Naive thymus-derived CD4-positive, alpha-beta T cell (primary cell): ENCODE data around the gene BRSK2. TPM values are rescaled to one million over a fixed set of nuclear protein-coding genes. Genes with fewer than 3 reads are reported as not detected.
"Not testable (repeated sequence)": the region's sequence is repeated elsewhere in the genome, so short reads cannot be mapped to it uniquely, and the experiment has no call there.

Experiments
- ATAC-seq: fragments of 150-1000 bp; cut with Tn5 transposase; 2 replicates; pipeline ENCODE4 v1.10.0; 2021; ENCODE audit warnings: mild to moderate bottlenecking, moderate library complexity
- CTCF ChIA-PET: fragments of 350-600 bp; sonication (Branson Sonifier 250); formaldehyde crosslinking; loops from one replicate; lab custom pipeline; 2021; ENCODE audit warnings: antibody characterized with exemption; lab: Charles Lee
- POLR2A ChIA-PET: fragments of 350-600 bp; sonication (Branson Sonifier 250); formaldehyde crosslinking; loops from one replicate; lab custom pipeline; 2021; ENCODE audit warnings: antibody characterized with exemption, inconsistent platforms; lab: Charles Lee
- DNase-seq, 9 donors: peaks; one replicate each; pipeline versions ENCODE4 v3.0.0 to v3.0.0-alpha.2; 2020 to 2022; ENCODE audit warnings: mixed read lengths in 1 of 9
- H3K27ac ChIP-seq: one replicate; pipeline ENCODE4 v1.7.0; 2013; ENCODE audit warnings: mild to moderate bottlenecking, low read depth, low read length, moderate library complexity
- H3K27me3 ChIP-seq, 2 donors: one replicate each; pipeline ENCODE4 v1.7.0; 2013; ENCODE audit warnings: low read length in 2 of 2, mild to moderate bottlenecking in 2 of 2, moderate library complexity in 2 of 2; ENCODE audit not compliant: control insufficient read depth in 2 of 2, insufficient read depth in 2 of 2
- H3K36me3 ChIP-seq, 3 experiments: 1 replicate in 2 of 3; 2 replicates in 1 of 3; pipeline ENCODE4 v1.7.0; 2013; ENCODE audit warnings: low read length in 3 of 3, mild to moderate bottlenecking in 3 of 3, moderate library complexity in 1 of 3; ENCODE audit not compliant: insufficient read depth in 3 of 3, control insufficient read depth in 2 of 3
- H3K4me1 ChIP-seq, 2 donors: one replicate each; pipeline ENCODE4 v1.7.0; 2013; ENCODE audit warnings: low read length in 2 of 2, mild to moderate bottlenecking in 2 of 2, moderate library complexity in 1 of 2; ENCODE audit not compliant: control insufficient read depth in 2 of 2, insufficient read depth in 2 of 2
- H3K4me3 ChIP-seq: 2 replicates; pipeline ENCODE4 v1.7.0; 2013; ENCODE audit warnings: mild to moderate bottlenecking, low read length
- H3K9me3 ChIP-seq, 3 experiments: 1 replicate in 2 of 3; 2 replicates in 1 of 3; pipeline ENCODE4 v1.7.0; 2013; ENCODE audit warnings: low read length in 3 of 3; ENCODE audit not compliant: control insufficient read depth in 2 of 3
- H3K27ac Mint-ChIP-seq, 9 donors: one replicate each; pipeline ENCODE4 v1.8.0; 2020 to 2022; ENCODE audit warnings: mixed read lengths in 9 of 9, mild to moderate bottlenecking in 8 of 9, moderate library complexity in 5 of 9, inconsistent platforms in 2 of 9
- H3K27me3 Mint-ChIP-seq, 5 donors: one replicate each; pipeline ENCODE4 v1.8.0; 2021 to 2022; ENCODE audit warnings: mixed read lengths in 5 of 5, mild to moderate bottlenecking in 1 of 5
- H3K36me3 Mint-ChIP-seq, 5 donors: one replicate each; pipeline ENCODE4 v1.8.0; 2020 to 2022; ENCODE audit warnings: mixed read lengths in 5 of 5, mild to moderate bottlenecking in 3 of 5, inconsistent platforms in 1 of 5
- H3K4me1 Mint-ChIP-seq, 7 donors: one replicate each; pipeline ENCODE4 v1.8.0; 2020 to 2022; ENCODE audit warnings: mixed read lengths in 7 of 7, mild to moderate bottlenecking in 3 of 7, inconsistent platforms in 1 of 7
- H3K4me3 Mint-ChIP-seq, 10 donors: one replicate each; pipeline ENCODE4 v1.8.0; 2020 to 2022; ENCODE audit warnings: mild to moderate bottlenecking in 10 of 10, mixed read lengths in 10 of 10, moderate library complexity in 6 of 10, inconsistent platforms in 2 of 10
- H3K9me3 Mint-ChIP-seq, 11 donors: one replicate each; pipeline ENCODE4 v1.8.0; 2020 to 2022; ENCODE audit warnings: mixed read lengths in 11 of 11, mild to moderate bottlenecking in 4 of 11, inconsistent platforms in 1 of 11, moderate library complexity in 1 of 11
- intact Hi-C, 2 donors: fragments of 100-400 bp; cut with micrococcal nuclease; formaldehyde crosslinking; loops; one replicate each; pipeline ENCODE4 v1.15.1; 2023
- polyA plus RNA-seq, 2 donors: library from polyadenylated mRNA; unstranded; fragments of 300-500 nt; fragmentation: Illumina TruSeq; gene quantifications; one replicate each; pipeline ENCODE4 v1.2.3, GENCODE V29; 2021
- total RNA-seq, 6 experiments: library from RNA in 5 of 6; stranded (reverse) in 5 of 6; gene quantifications; 1 replicate in 5 of 6; 2 replicates in 1 of 6; pipeline ENCODE4 v1.2.3 and lab custom pipeline; 2021 to 2026

BRSK2 gene
- under 1 TPM in 3 of 5 experiments, not detected in 2; 0.27 to 0.51 (median 0.30) TPM for total RNA-seq
- not detected for polyA plus RNA-seq
- total RNA-seq (lab: John Stamatoyannopoulos, UW) = 0.54 reads per million

DNA sequence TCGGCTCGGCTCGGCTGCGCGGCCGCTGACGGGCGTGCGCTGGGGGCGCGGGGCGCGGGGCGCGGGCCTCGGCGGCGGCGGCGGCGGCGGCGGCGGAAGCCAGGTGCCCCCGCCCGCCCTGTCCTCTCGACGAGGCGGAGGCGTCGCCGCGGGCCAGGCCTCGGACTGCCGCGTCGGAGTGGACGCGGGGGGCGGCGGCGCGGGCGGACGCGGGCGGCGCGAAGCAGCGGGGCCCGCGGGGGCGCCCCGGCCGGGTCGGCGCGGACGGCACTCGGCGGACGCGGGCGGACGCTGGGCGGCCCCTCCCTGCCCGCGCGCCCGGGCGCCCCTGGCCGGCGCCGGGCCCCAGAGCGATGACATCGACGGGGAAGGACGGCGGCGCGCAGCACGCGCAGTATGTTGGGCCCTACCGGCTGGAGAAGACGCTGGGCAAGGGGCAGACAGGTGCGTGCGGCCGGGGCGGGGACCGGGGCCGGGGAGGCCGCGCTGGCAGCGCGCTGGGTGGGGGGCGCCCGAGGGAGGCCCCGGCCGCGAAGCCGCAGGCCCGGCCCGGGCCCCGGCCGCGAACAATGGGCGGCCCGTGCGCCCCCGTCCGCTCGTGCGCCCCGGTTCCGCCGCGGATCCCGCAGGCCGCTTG lies at the start of gene BRSK2:
Gene BRSK2, plus strand, starts transcription at position 3 of the 637 bp plus-strand sequence. Its CDS starts 351 bp downstream, at position 354.
- Mint-ChIP-seq H3K4me3 (peak within 1 kb of the TSS; percentile 62 to 86 (median 76)), H3K27me3 (peaks cover 23 to 55% (median 26%) of the 10 kb centered on the region in 5 donors), H3K27ac (peak within 1 kb of the TSS in 3 of 9 donors; percentile 19 to 76 (median 55)), H3K36me3 (no peaks in the 10 kb centered on the region), H3K4me1 (peaks cover 0 to 15% (median 10%) of the 10 kb centered on the region in 7 donors), H3K9me3 (peaks cover 0 to 2% (median 0%) of the 10 kb centered on the region in 11 donors)
- ChIA-PET CTCF (no interaction called here), POLR2A (interaction anchor here (0.7 to 1.0 kb wide), 3 partner anchors 23 to 127 kb away, joined by 3 read pairs; no protein-coding TSS in a partner anchor)
- H3K9me3 ChIP-seq = no peaks in the 10 kb centered on the region
- no peaks in the 10 kb centered on the region for H3K36me3 ChIP-seq
- intact Hi-C loops = loop anchor here (1.0 to 10.0 kb wide), 8 partner anchors 53 to 545 kb away; partner anchors contain the start of genes TOLLIP (in 2 of the 2), CHID1 (in 1 of the 2), DUSP8 (in 1 of the 2) and POLR2L (in 1 of the 2)
- no peaks in the 10 kb centered on the region for H3K27me3 ChIP-seq
- H3K4me1 ChIP-seq = peaks cover 7 to 8% of the 10 kb centered on the region in 2 donors
- ATAC-seq (no peak), DNase-seq (no peak)
- peak within 1 kb of the TSS; percentile 64 for H3K4me3 ChIP-seq
- peak within 1 kb of the TSS; percentile 60 for H3K27ac ChIP-seq

DNA sequence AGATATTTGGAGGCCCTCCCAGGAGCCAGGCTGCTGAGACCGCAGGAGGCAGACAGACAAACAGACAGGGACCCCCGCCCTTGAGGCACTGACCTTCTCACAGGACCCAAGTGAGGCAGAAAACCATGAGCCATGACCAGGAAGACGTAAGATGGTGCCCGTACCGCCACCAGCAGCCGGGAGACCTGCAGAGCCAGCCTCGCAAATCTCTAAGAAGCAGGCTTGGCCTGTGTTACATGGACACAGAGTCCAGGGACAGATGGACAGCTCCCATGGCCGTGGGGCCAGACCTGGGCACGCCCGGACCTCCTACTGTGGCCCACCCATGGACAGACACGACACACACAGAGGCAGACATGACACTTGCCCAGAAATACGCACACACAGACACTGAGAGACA lies 49.6 kb upstream of the BRSK2 start:
- Histone ChIP-seq H3K4me3 (no peak overlapping the region), H3K27ac (no peak overlapping the region), H3K36me3 (no peaks in the 10 kb centered on the region), H3K9me3 (peaks cover 0 to 13% (median 0%) of the 10 kb centered on the region in 3 experiments), H3K27me3 (no peaks in the 10 kb centered on the region), H3K4me1 (peaks cover 8 to 9% of the 10 kb centered on the region in 2 donors)
- Mint-ChIP-seq H3K27ac (no peak overlapping the region), H3K4me1 (peaks cover 11 to 22% (median 13%) of the 10 kb centered on the region in 7 donors), H3K36me3 (peaks cover 0 to 5% (median 3%) of the 10 kb centered on the region in 5 donors), H3K27me3 (peaks cover 0 to 15% (median 0%) of the 10 kb centered on the region in 5 donors), H3K9me3 (peaks cover 0 to 10% (median 5%) of the 10 kb centered on the region in 11 donors), H3K4me3 (no peak overlapping the region)
- intact Hi-C loops = no loop called here
- DNase-seq (no peak), ATAC-seq (no peak)
- ChIA-PET POLR2A (no interaction called here), CTCF (no interaction called here)

DNA sequence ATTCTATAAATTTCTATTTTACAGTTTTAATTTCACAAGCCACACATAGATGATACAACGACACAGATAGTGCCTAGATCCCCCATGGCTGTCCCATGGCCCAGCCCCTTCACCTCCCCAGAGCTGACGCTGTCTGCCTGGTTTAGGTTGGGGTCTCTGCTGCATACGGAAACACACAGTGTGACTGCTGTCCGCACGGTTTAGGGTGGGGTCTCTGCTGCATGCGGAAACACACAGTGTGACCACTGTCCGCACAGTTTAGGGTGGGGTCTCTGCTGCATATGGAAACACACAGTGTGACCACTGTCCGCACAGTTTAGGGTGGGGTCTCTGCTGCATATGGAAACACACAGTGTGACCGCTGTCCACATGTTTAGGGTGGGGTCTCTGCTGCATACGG lies 48.5 kb upstream of the BRSK2 start:
- H3K4me3 ChIP-seq, intact Hi-C loops, H3K27me3 Mint-ChIP-seq, H3K27me3 ChIP-seq, H3K36me3 ChIP-seq, DNase-seq, CTCF ChIA-PET, H3K27ac ChIP-seq, H3K27ac Mint-ChIP-seq, ATAC-seq, H3K4me1 ChIP-seq, H3K4me3 Mint-ChIP-seq, H3K36me3 Mint-ChIP-seq, POLR2A ChIA-PET: not testable (repeated sequence)
- Mint-ChIP-seq H3K4me1 (peaks cover 3 to 14% (median 7%) of the 10 kb centered on the region in 7 donors), H3K9me3 (peaks cover 0 to 10% (median 5%) of the 10 kb centered on the region in 11 donors)
- H3K9me3 ChIP-seq = peaks cover 0 to 13% (median 0%) of the 10 kb centered on the region in 3 experiments

GRCh38 chr11:1341928-1342524 lies 47.7 kb upstream of the BRSK2 start:
- ATAC-seq = no peak
- Histone ChIP-seq H3K36me3 (no peaks in the 10 kb centered on the region), H3K4me3 (no peak overlapping the region), H3K27ac (no peak overlapping the region), H3K4me1 (no peaks in the 10 kb centered on the region), H3K27me3 (no peaks in the 10 kb centered on the region), H3K9me3 (peaks cover 0 to 13% (median 0%) of the 10 kb centered on the region in 3 experiments)
- H3K4me3 Mint-ChIP-seq = no peak overlapping the region
- intact Hi-C loops = no loop called here
- H3K9me3 Mint-ChIP-seq = peaks cover 0 to 10% (median 5%) of the 10 kb centered on the region in 11 donors
- no peak for DNase-seq
- no peak overlapping the region for H3K27ac Mint-ChIP-seq
- POLR2A ChIA-PET = no interaction called here
- peaks cover 0 to 9% (median 0%) of the 10 kb centered on the region in 5 donors for H3K27me3 Mint-ChIP-seq
- peaks cover 3 to 14% (median 7%) of the 10 kb centered on the region in 7 donors for H3K4me1 Mint-ChIP-seq
- H3K36me3 Mint-ChIP-seq = peaks cover 0 to 5% (median 3%) of the 10 kb centered on the region in 5 donors
- CTCF ChIA-PET = no interaction called here

DNA sequence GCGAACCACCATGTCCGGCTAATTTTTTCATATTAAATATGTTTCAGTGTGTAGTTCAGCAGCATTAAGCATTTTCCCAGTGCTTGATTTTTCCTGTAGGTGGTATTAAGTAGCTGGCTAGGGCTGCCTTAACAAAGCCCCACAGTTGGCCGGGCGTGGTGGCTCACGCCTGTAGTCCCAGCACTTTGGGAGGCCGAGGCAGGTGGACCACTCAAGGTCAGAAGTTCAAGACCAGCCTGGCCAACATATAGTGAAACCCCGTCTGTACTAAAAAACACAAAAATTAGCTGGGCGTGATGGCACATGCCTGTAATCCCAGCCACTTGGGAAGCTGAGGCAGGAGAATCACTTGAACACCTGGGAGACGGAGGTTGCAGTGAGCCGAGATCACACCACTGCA lies 46.8 kb upstream of the BRSK2 start:
- Mint-ChIP-seq H3K27ac (peak overlapping the region in 1 of 9 donors; percentile 62), H3K4me3 (no peak overlapping the region), H3K9me3 (peaks cover 0 to 7% (median 3%) of the 10 kb centered on the region in 11 donors), H3K4me1 (peaks cover under 1 to 10% (median 3%) of the 10 kb centered on the region in 7 donors), H3K36me3 (peaks cover 0 to 3% (median under 1%) of the 10 kb centered on the region in 5 donors), H3K27me3 (peaks cover 0 to 6% (median 0%) of the 10 kb centered on the region in 5 donors)
- intact Hi-C loops = no loop called here
- Histone ChIP-seq H3K4me1 (no peaks in the 10 kb centered on the region), H3K9me3 (peaks cover 0 to 9% (median 0%) of the 10 kb centered on the region in 3 experiments), H3K36me3 (no peaks in the 10 kb centered on the region), H3K27me3 (no peaks in the 10 kb centered on the region), H3K27ac (no peak overlapping the region), H3K4me3 (no peak overlapping the region)
- DNase-seq (no peak), ATAC-seq (no peak)
- POLR2A ChIA-PET = no interaction called here
- CTCF ChIA-PET = no interaction called here

- H3K4me3 ChIP-seq = no peak overlapping the region
- Mint-ChIP-seq H3K4me3 (no peak overlapping the region), H3K36me3 (peaks cover 0 to under 1% (median 0%) of the 10 kb centered on the region in 5 donors), H3K4me1 (peaks cover 0 to 5% (median 0%) of the 10 kb centered on the region in 7 donors), H3K9me3 (peaks cover 0 to 1% (median 0%) of the 10 kb centered on the region in 11 donors), H3K27me3 (peaks cover 0 to under 1% (median 0%) of the 10 kb centered on the region in 5 donors), H3K27ac (peak overlapping the region in 2 of 9 donors; percentile 8 to 74)
- ChIA-PET POLR2A (no interaction called here), CTCF (no interaction called here)
- intact Hi-C loops = no loop called here
- no peaks in the 10 kb centered on the region for H3K36me3 ChIP-seq
- DNase-seq = no peak
- H3K27me3 ChIP-seq = no peaks in the 10 kb centered on the region
- ATAC-seq = no peak
- peaks cover 0 to 4% (median 0%) of the 10 kb centered on the region in 3 experiments for H3K9me3 ChIP-seq
- H3K4me1 ChIP-seq = no peaks in the 10 kb centered on the region
- H3K27ac ChIP-seq = no peak overlapping the region
These were observed 46.2 kb upstream of the BRSK2 start for GRCh38 chr11:1343391-1344055.
